SK-N-SH (cell line): ENCODE results near the gene TMEM185A. TPM values are rescaled to one million over a fixed set of nuclear protein-coding genes. Genes with fewer than 3 reads are reported as not detected.
"Not testable (repeated sequence)": the region's sequence is repeated elsewhere in the genome, so short reads cannot be mapped to it uniquely, and the experiment has no call there.

Experiments
- CTCF ChIA-PET: fragments of 300-600, 350-600 bp; formaldehyde crosslinking; extraction: SDS; loops from one replicate; lab custom pipeline; 2021; lab: Yijun Ruan, JAX
- POLR2A ChIA-PET: fragments of 350-600 bp; sonication (Branson Sonifier 250); formaldehyde crosslinking; extraction: SDS; loops from one replicate; lab custom pipeline; 2020; ENCODE audit warnings: antibody characterized with exemption, inconsistent platforms; lab: Yijun Ruan, JAX
- DNase-seq: peaks from one replicate; pipeline ENCODE4 v3.0.0; 2012
- H2AFZ ChIP-seq: fragments of 200-600 bp; sonication (generic); 2 replicates; pipeline ENCODE4 v1.8.1; 2016; ENCODE audit warnings: antibody characterized with exemption, mild to moderate bottlenecking, low read depth
- H3F3A ChIP-seq: fragments of 200-600 bp; sonication (generic); replicated peaks from 2 replicates; pipeline ENCODE3; 2016; ENCODE audit warnings: antibody characterized with exemption, mild to moderate bottlenecking; ENCODE audit not compliant: insufficient read depth
- H3K27ac ChIP-seq, 2 experiments: fragments of 200-500 bp in 1 of 2; fragments of 200-600 bp in 1 of 2; sonication (Bioruptor generic) in 1 of 2; sonication (generic), shearing (Covaris generic) in 1 of 2; 2 replicates each; pipeline versions ENCODE4 v1.5.1 to v1.6.1; 2014 to 2016; ENCODE audit warnings: low read depth in 2 of 2, inconsistent platforms in 1 of 2, low read length in 1 of 2, mild to moderate bottlenecking in 1 of 2, mixed read lengths in 1 of 2
- H3K27me3 ChIP-seq: fragments of 200-600 bp; sonication (generic), shearing (Covaris generic); 2 replicates; pipeline ENCODE4 v1.6.1; 2016; ENCODE audit warnings: mixed run types; ENCODE audit not compliant: insufficient read depth
- H3K36me3 ChIP-seq, 2 experiments: fragments of 200-500 bp in 1 of 2; fragments of 200-600 bp in 1 of 2; sonication (Bioruptor generic) in 1 of 2; sonication (generic) in 1 of 2; replicated peaks in 1 of 2; 2 replicates each; pipeline versions ENCODE3 to v1.5.1; 2014 to 2016; ENCODE audit warnings: low read length in 1 of 2, mild to moderate bottlenecking in 1 of 2; ENCODE audit not compliant: insufficient read depth in 2 of 2, control insufficient read depth in 1 of 2
- H3K4me1 ChIP-seq, 2 experiments: fragments of 200-500 bp in 1 of 2; fragments of 200-600 bp in 1 of 2; sonication (Bioruptor generic) in 1 of 2; sonication (generic), shearing (Covaris generic) in 1 of 2; 2 replicates each; pipeline versions ENCODE4 v1.5.1 to v1.6.1; 2014 to 2016; ENCODE audit warnings: low read depth in 1 of 2, low read length in 1 of 2, mixed run types in 1 of 2; ENCODE audit not compliant: insufficient read depth in 2 of 2, control insufficient read depth in 1 of 2
- H3K4me2 ChIP-seq: fragments of 200-600 bp; sonication (generic), shearing (Covaris generic); 2 replicates; pipeline ENCODE4 v1.6.1; 2017; ENCODE audit warnings: mixed run types
- H3K4me3 ChIP-seq, 2 experiments: fragments of 200-500 bp in 1 of 2; fragments of 200-600 bp in 1 of 2; sonication (Bioruptor generic) in 1 of 2; sonication (generic), shearing (Covaris generic) in 1 of 2; 2 replicates each; pipeline versions ENCODE4 v1.5.1 to v1.8.1; 2014 to 2016; ENCODE audit warnings: low read depth in 2 of 2, inconsistent platforms in 1 of 2, low read length in 1 of 2, mild to moderate bottlenecking in 1 of 2, mixed read lengths in 1 of 2, moderate library complexity in 1 of 2
- H3K79me2 ChIP-seq: fragments of 200-600 bp; sonication (generic); 2 replicates; pipeline ENCODE4 v1.8.1; 2017; ENCODE audit warnings: mild to moderate bottlenecking; ENCODE audit not compliant: insufficient read depth
- H3K9ac ChIP-seq: fragments of 200-600 bp; sonication (generic); 2 replicates; pipeline ENCODE4 v1.6.1; 2017; ENCODE audit warnings: mixed run types
- H3K9me2 ChIP-seq: fragments of 200-600 bp; sonication (generic); 2 replicates; pipeline ENCODE4 v1.6.1; 2017; ENCODE audit warnings: mixed run types
- H3K9me3 ChIP-seq: fragments of 200-600 bp; sonication (generic); 2 replicates; pipeline ENCODE4 v1.6.1; 2017; ENCODE audit warnings: mixed run types, mild to moderate bottlenecking, moderate library complexity
- H4K20me1 ChIP-seq: fragments of 200-600 bp; sonication (generic); 2 replicates; pipeline ENCODE4 v1.6.1; 2017; ENCODE audit warnings: mild to moderate bottlenecking, mixed run types; ENCODE audit not compliant: insufficient read depth
- WGBS: methylation state at CpG from one replicate; pipeline ENCODE4 v1.1.6; 2017; ENCODE audit warnings: low lambda C conversion rate; 5-methylcytosine and 5-hydroxymethylcytosine counted together
- polyA plus RNA-seq, 3 experiments: library from polyadenylated mRNA; depleted of rRNA; stranded (reverse); fragments of >200 nt; gene quantifications; 2 replicates each; pipeline ENCODE4 v1.2.3, GENCODE V29; 2012

The TMEM185A gene
- polyA plus RNA-seq, 1 of the 3 experiments (the other 2 are of a cell fraction): 11.9 TPM

DNA sequence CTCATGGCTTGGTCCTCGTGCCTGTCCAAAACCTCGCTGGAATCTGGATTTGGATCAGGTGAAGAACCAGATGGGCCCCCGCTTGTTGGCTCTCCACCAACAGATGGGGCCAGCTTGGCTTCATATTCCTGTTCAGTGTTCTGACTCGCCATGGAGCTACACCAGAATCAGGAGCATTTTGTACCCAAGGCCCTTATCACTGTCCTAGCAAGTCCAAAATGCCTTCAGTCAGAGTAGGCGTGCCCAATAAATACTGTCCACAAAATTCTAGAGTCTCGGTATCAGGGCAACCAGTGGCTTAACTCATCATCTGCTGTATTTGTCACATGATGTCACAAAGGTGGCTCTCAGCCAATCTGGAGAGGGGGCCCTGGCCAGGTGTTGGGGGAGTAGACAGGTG lies 81.9 kb downstream of the TMEM185A start, which contains the start of gene HSFX3:
Gene HSFX3, minus strand, starts transcription at position 224 of the 400 bp plus-strand sequence. Its CDS starts 72 bp downstream, at position 152.
- no CpG with 5 or more reads among the region's 6 CpGs for WGBS
- H3K4me3 ChIP-seq, H3K9ac ChIP-seq, H3K27ac ChIP-seq, H3K36me3 ChIP-seq, DNase-seq, H3K4me1 ChIP-seq, H3F3A ChIP-seq, H2AFZ ChIP-seq, H3K27me3 ChIP-seq, H3K79me2 ChIP-seq, H3K4me2 ChIP-seq, H4K20me1 ChIP-seq, CTCF ChIA-PET, POLR2A ChIA-PET, H3K9me2 ChIP-seq, H3K9me3 ChIP-seq: not testable (repeated sequence)

DNA sequence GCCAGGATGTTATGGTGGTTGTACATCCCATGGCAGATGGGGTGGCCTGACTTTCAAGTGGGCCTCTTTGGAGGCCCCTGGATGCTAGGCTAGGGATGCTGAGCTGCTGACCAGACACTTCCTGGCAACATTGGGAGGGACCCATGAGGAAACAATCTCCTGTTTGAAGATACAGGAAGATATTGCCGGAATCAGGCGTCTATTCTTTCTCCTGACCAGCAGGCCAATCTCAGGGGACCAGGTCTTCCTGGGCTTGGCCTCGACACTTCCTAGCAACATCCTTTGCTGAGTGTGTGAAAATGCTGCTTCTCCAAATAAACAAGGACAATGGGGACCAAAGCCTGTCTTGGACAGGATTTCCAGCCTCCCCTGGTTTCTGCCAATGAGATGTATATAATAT lies 83.8 kb downstream of the TMEM185A start:
- POLR2A ChIA-PET: not testable (repeated sequence)

DNA sequence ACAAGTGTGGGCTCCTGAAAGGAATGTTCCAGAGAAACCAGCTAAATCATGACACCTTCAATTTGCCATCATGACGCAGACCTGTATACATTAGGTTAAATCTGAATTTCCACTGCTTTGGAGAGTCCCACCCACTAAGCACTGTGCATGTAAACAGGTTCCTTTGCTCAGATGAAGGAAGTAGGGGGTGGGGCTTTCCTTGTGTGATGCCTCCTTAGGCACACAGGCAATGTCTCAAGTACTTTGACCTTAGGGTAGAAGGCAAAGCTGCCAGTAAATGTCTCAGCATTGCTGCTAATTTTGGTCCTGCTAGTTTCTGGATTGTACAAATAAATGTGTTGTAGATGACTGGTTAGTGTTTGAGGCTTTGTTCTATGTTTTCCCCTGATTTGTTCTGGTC lies 84.6 kb downstream of the TMEM185A start:
- H3K4me2 ChIP-seq, H3K9me3 ChIP-seq, H3F3A ChIP-seq, H3K9ac ChIP-seq, H3K9me2 ChIP-seq, H4K20me1 ChIP-seq, CTCF ChIA-PET, H2AFZ ChIP-seq, H3K27me3 ChIP-seq, H3K36me3 ChIP-seq, H3K79me2 ChIP-seq, H3K27ac ChIP-seq, H3K4me1 ChIP-seq, H3K4me3 ChIP-seq, POLR2A ChIA-PET, DNase-seq: not testable (repeated sequence)
- 33% methylated on average over 1 of the region's 1 CpG for WGBS

More for the DNA sequence above, 83.8 kb downstream of the TMEM185A start:
- H3F3A ChIP-seq, H3K4me2 ChIP-seq, H3K79me2 ChIP-seq, H3K9ac ChIP-seq, H4K20me1 ChIP-seq, H3K27me3 ChIP-seq, CTCF ChIA-PET, H3K4me3 ChIP-seq, H3K9me2 ChIP-seq, H3K36me3 ChIP-seq, H3K27ac ChIP-seq, H3K9me3 ChIP-seq, DNase-seq, H2AFZ ChIP-seq, H3K4me1 ChIP-seq: not testable (repeated sequence)
- WGBS: no CpG with 5 or more reads among the region's 3 CpGs

Other genes with a start within 250 kb of the TMEM185A start
- gene IDS, start 126.5 kb downstream of the TMEM185A start, polyA plus RNA-seq (2012; rRNA removed): 78.4 and 103 TPM in 2 replicates
- 16.3 and 16.5 TPM in 2 replicates for gene EOLA1, start 90.8 kb downstream of the TMEM185A start, polyA plus RNA-seq (2012; rRNA removed)
- not detected in 2 replicates for gene HSFX3, start 81.9 kb downstream of the TMEM185A start, polyA plus RNA-seq (2012; rRNA removed)
- 0.37 and 0.38 TPM in 2 replicates for gene MAGEA9B, start 44.3 kb downstream of the TMEM185A start, polyA plus RNA-seq (2012; rRNA removed)
- gene HSFX2, start 36.5 kb downstream of the TMEM185A start, polyA plus RNA-seq (2012; rRNA removed): 0.06 and 0.07 TPM in 2 replicates
- gene MAGEA11, start 80.3 kb upstream of the TMEM185A start, polyA plus RNA-seq (2012; rRNA removed): 0.03 and 0.06 TPM in 2 replicates
- 0.05 and 0.12 TPM in 2 replicates for gene HSFX1, start 142.3 kb upstream of the TMEM185A start, polyA plus RNA-seq (2012; rRNA removed)
- not detected in 2 replicates for gene MAGEA9, start 150.1 kb upstream of the TMEM185A start, polyA plus RNA-seq (2012; rRNA removed)
- gene MAGEA8, start 249.4 kb upstream of the TMEM185A start, polyA plus RNA-seq (2012; rRNA removed): 0.15 and 0.20 TPM in 2 replicates